Measurements from ENCODE around the gene PHF19. TPM values are rescaled to one million over a fixed set of nuclear protein-coding genes. Genes with fewer than 3 reads are reported as not detected.

Gene PHF19
- polyA plus RNA-seq, 1 donor from 2014 or later, result 3.9 TPM

DNA sequence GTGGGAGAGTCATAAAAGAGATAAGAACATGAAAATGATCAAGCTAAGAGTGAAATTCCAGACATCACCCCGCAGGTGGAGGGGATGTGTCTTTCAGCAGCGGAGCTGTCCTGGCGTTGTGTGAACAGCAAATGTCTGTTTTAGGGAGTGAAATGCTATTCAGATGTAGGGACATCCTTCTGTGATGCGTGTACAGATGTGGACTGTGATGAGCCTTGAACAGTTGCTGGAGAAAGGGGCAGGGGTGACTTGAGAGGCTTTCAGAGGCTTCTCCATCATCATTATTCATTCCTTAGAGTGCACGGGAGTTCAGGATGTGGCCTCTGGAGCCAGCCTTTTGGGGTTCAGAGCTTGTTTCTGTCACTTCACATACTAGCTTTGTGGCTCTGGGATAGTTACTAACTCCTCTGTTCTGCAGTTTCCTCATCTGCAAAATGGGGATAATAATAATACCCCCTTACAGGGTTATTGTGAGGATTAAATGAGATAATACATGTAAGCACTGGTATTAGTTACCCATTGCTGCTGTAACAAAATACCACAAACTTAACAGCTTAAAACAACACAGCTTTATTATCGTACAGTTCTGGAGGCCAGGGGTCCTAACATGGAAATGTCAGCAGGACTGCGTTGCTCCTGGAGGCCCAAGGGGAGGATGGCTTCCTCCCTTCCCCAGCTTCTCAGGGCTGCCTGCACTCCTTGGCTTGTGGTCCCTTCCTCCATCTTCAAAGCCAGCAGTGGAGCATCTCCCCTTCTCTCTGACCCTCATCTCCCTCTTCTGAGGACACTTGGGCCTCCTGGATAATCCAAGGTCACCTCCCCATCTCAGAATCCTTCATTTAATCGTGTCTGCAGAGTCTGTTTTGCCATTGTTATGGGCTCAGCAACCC is 40.2 kb upstream of the PHF19 start:
- H3K4me1 Mint-ChIP-seq, result peaks cover 28 to 35% (median 30%) of the 10 kb centered on the region in 3 donors
- H3K27ac Mint-ChIP-seq, result peak overlapping the region in 1 of 3 donors; percentile 21
- H3K27me3 Mint-ChIP-seq, result no peaks in the 10 kb centered on the region
- H3K4me3 Mint-ChIP-seq, result no peak overlapping the region
- H3K36me3 Mint-ChIP-seq, result peaks cover 5% of the 10 kb centered on the region
- no peaks in the 10 kb centered on the region for H3K9me3 Mint-ChIP-seq

DNA sequence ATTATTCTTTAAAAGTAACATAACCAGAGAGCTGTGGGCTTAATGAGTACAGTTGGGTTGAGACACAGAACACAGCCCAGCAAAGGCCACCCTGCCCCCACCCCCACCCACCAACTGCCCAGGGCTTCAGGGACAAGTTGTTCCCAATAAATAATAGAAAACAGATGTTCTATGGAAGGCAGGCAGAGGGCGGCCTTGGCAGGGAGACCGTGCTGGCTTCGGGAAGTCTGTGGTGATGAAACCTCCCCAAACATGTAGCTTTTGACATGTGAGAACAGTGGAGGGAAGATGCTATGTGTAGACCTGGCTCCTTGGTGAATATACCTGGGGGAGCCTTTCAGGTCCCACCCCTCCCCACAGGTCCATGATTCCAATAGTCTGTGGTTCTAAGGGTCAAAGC is 39.6 kb upstream of the PHF19 start:
- peak overlapping the region in 1 of 3 donors; percentile 85 for H3K27ac Mint-ChIP-seq
- H3K36me3 Mint-ChIP-seq, result no peaks in the 10 kb centered on the region
- no peaks in the 10 kb centered on the region for H3K27me3 Mint-ChIP-seq
- H3K9me3 Mint-ChIP-seq, result no peaks in the 10 kb centered on the region
- no peak overlapping the region for H3K4me3 Mint-ChIP-seq
- H3K4me1 Mint-ChIP-seq, result peaks cover 21 to 28% (median 25%) of the 10 kb centered on the region in 3 donors

DNA sequence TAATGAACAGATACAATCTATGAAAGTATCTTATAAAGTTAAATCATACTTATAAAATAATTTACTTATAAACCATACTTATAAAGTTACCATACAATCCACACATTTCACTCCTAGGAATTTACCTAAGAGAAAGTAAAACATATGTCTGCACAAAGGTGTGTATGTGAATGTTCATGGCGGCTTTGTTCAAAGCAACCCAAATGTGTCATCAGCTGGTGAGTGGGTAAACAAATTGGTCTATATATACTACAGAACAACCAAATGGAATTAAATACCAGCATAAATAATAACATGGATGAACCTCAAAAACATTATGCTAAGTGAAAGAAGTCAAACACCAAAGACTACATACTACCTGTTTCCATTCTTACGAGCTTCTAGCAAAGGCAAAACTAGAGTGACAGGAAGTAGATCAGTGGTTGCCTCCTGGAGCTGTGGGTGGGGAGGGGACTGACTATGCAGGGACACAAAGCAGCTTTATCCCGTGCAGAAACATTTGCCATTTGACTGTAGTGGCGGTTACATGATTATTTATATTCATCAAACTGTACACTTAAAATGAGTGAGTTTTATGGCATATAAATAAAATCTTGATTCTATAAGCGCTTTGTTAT is 39.0 kb upstream of the PHF19 start:
- H3K36me3 Mint-ChIP-seq, result no peaks in the 10 kb centered on the region
- H3K9me3 Mint-ChIP-seq, result no peaks in the 10 kb centered on the region
- H3K4me1 Mint-ChIP-seq, result peaks cover 16 to 22% (median 19%) of the 10 kb centered on the region in 3 donors
- no peak overlapping the region for H3K4me3 Mint-ChIP-seq
- no peaks in the 10 kb centered on the region for H3K27me3 Mint-ChIP-seq
- peak overlapping the region in 1 of 3 donors; percentile 85 for H3K27ac Mint-ChIP-seq

DNA sequence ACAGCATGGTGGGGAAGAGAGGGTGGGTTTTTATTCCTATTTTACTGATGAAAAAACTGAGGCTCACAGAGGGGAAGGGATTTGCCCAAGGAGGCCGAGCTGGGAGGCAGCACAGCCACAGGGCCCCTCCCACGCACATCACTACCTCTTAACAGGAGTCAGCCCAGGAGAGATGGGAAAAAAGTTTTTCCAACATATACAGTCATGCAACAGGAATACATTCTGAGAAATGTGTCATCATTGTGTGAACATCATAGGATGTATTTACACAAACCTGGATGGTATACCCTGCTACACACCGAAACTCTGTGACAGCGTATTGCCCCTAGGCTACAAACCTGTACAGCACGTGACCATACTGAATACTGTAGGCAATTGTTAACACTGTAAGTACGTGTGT is 38.0 kb upstream of the PHF19 start:
- Mint-ChIP-seq H3K27me3 (no peaks in the 10 kb centered on the region), H3K27ac (no peak overlapping the region), H3K36me3 (no peaks in the 10 kb centered on the region), H3K4me3 (no peak overlapping the region), H3K4me1 (peaks cover 11 to 15% (median 15%) of the 10 kb centered on the region in 3 donors), H3K9me3 (no peaks in the 10 kb centered on the region)

DNA sequence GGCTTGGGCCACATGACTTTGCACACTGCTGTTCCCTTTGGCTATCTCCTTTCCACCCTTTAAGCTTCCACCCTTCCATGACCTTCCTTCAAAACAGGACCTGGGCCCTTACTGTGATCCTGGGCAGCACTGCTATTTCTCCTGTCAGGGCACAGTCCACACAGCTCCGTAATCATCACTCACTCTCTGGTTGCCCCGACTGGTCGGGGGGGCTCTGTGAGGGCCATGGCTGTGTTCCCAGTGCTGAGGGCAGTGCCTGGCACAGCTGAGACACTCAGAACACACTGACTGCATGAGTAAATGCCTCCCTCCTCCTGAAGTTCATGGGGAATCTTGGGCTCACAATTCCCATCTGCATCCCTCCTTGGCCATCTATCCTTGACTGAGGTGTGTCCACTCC is 37.4 kb upstream of the PHF19 start:
- Mint-ChIP-seq H3K27me3 (no peaks in the 10 kb centered on the region), H3K4me1 (peaks cover 6 to 10% (median 10%) of the 10 kb centered on the region in 3 donors), H3K27ac (peak overlapping the region in 1 of 3 donors; percentile 19), H3K9me3 (no peaks in the 10 kb centered on the region), H3K4me3 (no peak overlapping the region), H3K36me3 (no peaks in the 10 kb centered on the region)

DNA sequence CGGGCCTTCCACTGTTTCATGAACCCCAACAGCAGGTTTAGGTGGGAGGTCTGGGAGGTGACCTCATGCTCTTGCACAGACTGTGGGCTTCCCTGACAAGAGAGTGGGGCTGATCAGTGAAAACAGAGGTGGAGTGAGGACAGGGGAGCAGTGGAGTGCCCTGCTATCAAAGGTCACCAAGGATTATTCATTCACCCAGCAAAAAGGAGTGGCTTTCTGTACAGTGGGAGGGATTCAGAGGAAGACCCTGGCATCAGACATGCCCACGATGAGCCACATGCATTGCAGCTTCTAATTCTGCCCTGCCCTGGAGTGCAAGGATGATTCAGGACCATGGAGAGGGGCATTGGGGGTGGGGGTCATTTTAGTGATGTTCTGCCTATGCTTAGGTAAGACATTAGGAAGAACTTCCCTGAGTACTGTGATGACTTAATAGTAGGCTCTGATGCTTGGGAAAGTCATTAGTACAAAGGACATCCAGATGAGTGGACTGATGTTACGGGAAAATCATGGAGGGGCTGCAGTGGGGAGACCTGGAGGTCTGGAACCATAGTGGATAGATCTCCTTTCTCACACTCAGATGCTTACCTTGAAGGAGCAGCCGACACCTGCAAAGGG is 36.8 kb upstream of the PHF19 start:
- Mint-ChIP-seq H3K36me3 (no peaks in the 10 kb centered on the region), H3K27me3 (no peaks in the 10 kb centered on the region), H3K27ac (no peak overlapping the region), H3K9me3 (no peaks in the 10 kb centered on the region), H3K4me1 (peaks cover 6 to 10% (median 7%) of the 10 kb centered on the region in 3 donors), H3K4me3 (no peak overlapping the region)

DNA sequence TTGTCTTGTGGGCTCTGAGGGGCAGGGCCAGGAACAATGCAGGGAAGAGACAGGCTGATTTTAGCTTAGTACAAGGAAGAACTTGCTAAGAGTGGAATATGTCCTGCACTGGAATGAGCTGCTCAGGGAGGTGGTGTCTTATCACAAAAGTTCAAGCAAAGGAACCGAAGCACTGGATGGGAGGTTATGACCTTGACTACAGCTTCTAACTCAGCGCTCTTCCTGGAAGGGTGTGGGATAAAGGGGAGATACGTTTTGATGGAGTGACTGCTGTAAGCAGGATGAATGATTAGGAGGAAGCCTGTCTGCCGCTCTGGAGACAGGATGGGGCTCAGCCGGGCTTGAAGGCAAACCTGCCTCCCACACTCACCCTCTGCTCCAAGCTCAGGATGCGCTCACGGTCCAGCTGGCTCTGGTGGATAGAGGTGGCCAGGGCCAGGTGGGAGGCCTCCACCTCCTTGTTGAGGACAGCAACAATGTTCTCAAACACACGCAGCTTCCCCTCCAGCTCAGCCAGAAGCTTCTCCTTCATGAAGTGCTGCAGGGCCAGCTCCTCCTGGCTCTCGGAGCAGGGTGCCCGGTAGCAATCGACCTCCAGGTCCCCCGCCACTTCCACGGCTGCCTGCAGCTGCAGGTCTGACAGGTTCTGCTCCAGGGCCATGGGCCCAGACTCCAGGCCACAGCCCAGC is 36.1 kb upstream of the PHF19 start:
- Mint-ChIP-seq H3K4me1 (peaks cover 6 to 10% (median 7%) of the 10 kb centered on the region in 3 donors), H3K36me3 (no peaks in the 10 kb centered on the region), H3K27ac (no peak overlapping the region), H3K27me3 (no peaks in the 10 kb centered on the region), H3K9me3 (no peaks in the 10 kb centered on the region), H3K4me3 (no peak overlapping the region)

DNA sequence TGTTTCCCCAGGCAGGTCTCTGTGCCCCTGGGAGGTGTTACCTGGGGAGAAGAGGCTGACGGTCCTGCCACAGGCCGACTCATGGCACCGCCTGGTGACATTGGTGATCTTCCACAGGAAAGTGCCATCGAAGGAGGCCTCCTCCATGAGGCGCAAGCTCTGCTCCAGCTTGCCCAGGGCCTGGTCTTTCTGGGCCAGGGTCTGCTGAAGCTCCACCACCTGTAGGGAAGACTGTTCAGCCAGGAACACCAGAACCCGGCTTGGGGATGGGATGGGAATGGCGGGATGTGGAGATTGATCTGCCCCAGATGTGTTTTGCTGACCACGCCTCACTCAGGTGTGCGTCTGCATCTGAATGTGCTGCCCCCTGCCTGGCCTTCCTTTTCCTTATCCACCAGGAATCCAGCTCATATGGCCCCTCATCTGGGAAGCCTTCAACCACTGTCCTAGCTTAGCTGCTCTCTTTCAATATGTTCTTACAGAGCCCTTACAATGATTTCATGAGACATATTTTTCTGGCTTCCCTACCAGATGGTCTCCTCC is 34.4 kb upstream of the PHF19 start:
- Mint-ChIP-seq H3K4me1 (peaks cover 5 to 8% (median 5%) of the 10 kb centered on the region in 3 donors), H3K4me3 (no peak overlapping the region), H3K9me3 (no peaks in the 10 kb centered on the region), H3K36me3 (peaks cover 2% of the 10 kb centered on the region), H3K27ac (no peak overlapping the region), H3K27me3 (no peaks in the 10 kb centered on the region)

DNA sequence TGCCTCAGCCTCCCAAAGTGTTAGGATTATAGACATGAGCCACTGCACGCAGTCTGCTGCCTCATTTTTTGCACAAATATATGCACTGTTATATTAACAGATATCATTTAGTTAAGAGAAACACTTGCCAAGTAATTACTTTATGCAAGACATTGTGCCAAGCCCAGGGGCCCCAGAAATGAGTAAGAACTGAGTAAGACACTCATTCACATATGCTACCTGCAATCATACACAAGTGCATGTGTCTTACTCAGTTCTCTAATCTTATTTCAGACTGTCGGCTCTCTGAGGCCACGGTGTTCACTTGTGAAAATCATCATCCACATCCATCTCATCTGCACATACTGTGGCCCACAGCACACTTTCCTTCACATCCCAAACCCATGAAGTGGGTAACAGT is 33.7 kb upstream of the PHF19 start:
- H3K27me3 Mint-ChIP-seq, result no peaks in the 10 kb centered on the region
- peak overlapping the region in 1 of 3 donors; percentile 53 for H3K27ac Mint-ChIP-seq
- peaks cover 2% of the 10 kb centered on the region for H3K36me3 Mint-ChIP-seq
- no peak overlapping the region for H3K4me3 Mint-ChIP-seq
- peaks cover 4 to 8% (median 5%) of the 10 kb centered on the region in 3 donors for H3K4me1 Mint-ChIP-seq
- H3K9me3 Mint-ChIP-seq, result no peaks in the 10 kb centered on the region

DNA sequence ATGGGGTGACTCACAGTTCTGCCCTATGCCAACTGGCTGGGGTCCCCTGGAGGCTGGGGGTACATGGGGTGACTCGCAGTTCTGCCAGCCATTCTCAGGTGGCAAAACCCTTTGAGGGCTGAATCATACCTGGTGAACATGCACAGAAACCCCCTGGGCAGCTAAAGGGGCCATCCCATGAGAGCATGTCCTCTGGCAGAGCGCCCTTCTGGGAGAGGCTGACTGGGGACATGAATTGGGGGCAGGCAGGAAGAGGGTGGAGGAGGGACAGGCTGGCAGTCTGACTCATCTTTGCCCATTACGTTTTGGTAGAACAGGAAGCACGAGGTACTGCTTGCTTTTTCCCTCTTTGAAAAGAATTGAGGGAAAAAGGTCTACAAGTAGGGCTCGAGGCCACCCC is 32.9 kb upstream of the PHF19 start:
- Mint-ChIP-seq H3K27ac (no peak overlapping the region), H3K9me3 (no peaks in the 10 kb centered on the region), H3K27me3 (no peaks in the 10 kb centered on the region), H3K36me3 (peaks cover 2% of the 10 kb centered on the region), H3K4me1 (peaks cover 11 to 14% (median 12%) of the 10 kb centered on the region in 3 donors), H3K4me3 (no peak overlapping the region)

DNA sequence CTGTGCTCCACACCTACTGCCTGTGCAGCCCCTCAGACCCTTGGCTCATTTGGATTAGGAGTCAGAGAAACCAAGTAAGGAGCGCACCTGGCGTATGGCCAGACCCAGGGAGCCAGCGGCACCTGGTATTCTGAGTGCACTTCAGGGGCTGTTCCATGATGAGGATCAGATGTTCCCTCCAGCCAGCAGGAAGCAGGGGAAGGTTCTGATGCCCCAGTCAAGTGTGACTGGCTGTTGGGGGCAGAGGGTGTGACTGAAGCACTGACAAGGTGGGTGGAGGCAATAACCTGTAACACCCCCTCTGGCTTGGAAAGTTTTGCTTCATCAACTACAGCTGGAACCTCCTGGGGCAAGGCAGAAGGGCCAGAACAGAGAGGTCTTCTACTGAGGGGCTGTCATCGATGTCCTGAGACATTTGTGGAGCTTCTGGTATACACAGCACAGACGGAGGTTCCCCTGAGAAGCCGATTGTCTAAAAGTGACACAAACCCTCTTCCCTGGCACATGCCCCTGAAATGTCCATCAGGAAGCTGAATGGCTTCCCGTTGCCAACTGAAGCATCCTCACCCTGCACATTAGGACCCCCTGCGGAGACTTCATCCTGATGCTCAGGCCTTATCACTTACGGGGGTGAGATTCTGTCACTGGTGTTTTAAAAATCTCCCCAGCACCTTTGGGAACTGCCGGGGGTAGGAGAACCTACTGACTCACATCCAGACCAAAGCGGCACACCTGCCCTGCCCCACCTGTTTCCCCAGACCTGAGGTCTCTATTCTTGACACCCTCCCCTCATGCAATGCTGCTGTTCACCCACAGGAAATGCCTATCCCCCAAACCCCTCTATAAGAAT is 28.6 kb upstream of the PHF19 start:
- H3K4me1 Mint-ChIP-seq, result peaks cover 36 to 47% (median 46%) of the 10 kb centered on the region in 3 donors
- no peaks in the 10 kb centered on the region for H3K9me3 Mint-ChIP-seq
- peaks cover 2% of the 10 kb centered on the region for H3K36me3 Mint-ChIP-seq
- no peaks in the 10 kb centered on the region for H3K27me3 Mint-ChIP-seq
- peak overlapping the region; percentile 29 to 95 (median 93) for H3K27ac Mint-ChIP-seq
- peak overlapping the region in 2 of 4 donors; percentile 58 to 59 for H3K4me3 Mint-ChIP-seq

DNA sequence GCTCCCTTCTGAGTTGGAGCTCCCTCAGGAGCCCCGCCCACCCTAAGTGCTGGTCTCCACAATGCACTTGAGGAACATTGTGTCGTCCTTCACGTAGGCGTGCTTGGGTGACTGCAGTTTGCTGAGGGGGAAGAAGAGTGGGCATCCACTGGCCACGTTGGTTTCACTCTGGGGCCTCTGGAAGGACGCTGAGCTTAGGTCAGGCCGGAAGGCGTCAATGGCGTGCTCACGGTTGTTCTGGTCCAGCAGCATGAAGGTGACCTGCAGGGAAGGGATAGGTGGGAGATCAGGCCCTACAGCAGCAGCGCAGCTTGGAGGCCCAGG is 28.0 kb upstream of the PHF19 start:
- Mint-ChIP-seq H3K4me3 (peak overlapping the region in 2 of 4 donors; percentile 41 to 59), H3K27me3 (no peaks in the 10 kb centered on the region), H3K4me1 (peaks cover 36 to 47% (median 45%) of the 10 kb centered on the region in 3 donors), H3K27ac (peak overlapping the region; percentile 29 to 95 (median 93)), H3K36me3 (peaks cover 2% of the 10 kb centered on the region), H3K9me3 (no peaks in the 10 kb centered on the region)

DNA sequence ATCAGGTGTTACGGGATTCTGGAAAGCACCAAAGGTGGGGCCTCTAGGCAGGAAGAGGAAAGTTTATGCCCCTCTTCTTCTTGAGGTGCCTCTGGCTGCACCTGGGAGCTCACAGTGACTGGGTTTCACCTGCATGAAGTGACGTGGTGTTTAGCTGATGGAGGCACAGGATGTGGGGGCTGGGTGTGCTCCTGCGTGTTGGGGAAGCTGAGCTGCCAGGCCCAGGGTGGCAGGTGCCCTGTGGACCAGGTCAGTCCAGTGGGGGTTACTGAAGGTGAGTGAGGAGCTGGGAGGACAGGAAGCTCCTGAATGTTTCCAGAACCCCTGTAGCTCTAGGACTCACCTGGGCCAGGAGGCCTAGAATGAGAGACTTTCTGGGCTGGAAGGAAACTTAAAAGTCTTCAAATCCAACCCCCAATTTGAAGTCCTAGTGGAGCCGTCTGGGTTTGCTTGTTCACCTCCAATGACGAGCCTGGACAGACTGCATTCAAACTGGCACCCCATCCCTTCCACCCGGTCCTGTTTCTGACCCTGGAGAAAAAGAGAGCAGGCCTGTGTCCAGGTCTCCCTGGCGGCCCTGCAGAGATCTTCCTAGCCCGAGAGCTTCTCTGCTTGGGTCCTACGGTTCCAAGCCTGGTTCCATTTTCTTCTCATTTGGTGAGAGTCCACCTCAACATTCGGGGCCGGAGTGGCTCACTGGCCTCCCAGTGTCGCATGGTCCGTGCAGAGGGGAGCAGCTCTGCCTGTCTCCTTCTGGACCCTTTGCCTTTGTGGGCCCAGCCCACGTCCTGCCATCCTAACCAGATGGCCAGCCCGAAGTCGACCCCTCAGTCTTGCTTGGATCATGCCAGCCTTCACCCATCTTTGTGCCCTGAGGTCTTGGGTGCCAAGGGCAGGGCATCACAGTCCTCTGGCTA is 27.3 kb upstream of the PHF19 start:
- Mint-ChIP-seq H3K27ac (peak overlapping the region; percentile 83 to 95 (median 93)), H3K4me3 (peak overlapping the region in 3 of 4 donors; percentile 26 to 83 (median 81)), H3K36me3 (peaks cover 2% of the 10 kb centered on the region), H3K4me1 (peaks cover 36 to 47% (median 45%) of the 10 kb centered on the region in 3 donors), H3K9me3 (no peaks in the 10 kb centered on the region), H3K27me3 (no peaks in the 10 kb centered on the region)
